NB4 (cell line): Measurements from ENCODE around the gene CDK17.
"Not testable (repeated sequence)": the region's sequence is repeated elsewhere in the genome, so short reads cannot be mapped to it uniquely, and the experiment has no call there.

Experiments
- DNase-seq: peaks from one replicate; pipeline ENCODE4 v3.0.0; 2010; ENCODE audit warnings: low read depth
- H3K4me3 ChIP-seq: one replicate; pipeline ENCODE4 v1.5.1; 2011; ENCODE audit warnings: mild to moderate bottlenecking, low read depth, low read length, moderate library complexity
- MYC ChIP-seq: IDR thresholded peaks from 2 replicates; pipeline ENCODE4 v1.6.1; 2011; ENCODE audit warnings: low read depth, low read length
- POLR2A ChIP-seq: IDR thresholded peaks from 2 replicates; pipeline ENCODE4 v1.6.1; 2011; ENCODE audit warnings: mild to moderate bottlenecking; ENCODE audit not compliant: insufficient read length; ENCODE audit errors: extremely low read depth
- TF ChIP-seq, protein P1 (sequence below): IDR thresholded peaks from one replicate; pipeline ENCODE4 v1.5.1; 2012; ENCODE audit warnings: low read depth, low read length
- TF ChIP-seq, protein P2 (sequence below): IDR thresholded peaks from 2 replicates; pipeline ENCODE4 v1.6.1; 2011; ENCODE audit warnings: low read depth, low read length

CDK17 gene

DNA sequence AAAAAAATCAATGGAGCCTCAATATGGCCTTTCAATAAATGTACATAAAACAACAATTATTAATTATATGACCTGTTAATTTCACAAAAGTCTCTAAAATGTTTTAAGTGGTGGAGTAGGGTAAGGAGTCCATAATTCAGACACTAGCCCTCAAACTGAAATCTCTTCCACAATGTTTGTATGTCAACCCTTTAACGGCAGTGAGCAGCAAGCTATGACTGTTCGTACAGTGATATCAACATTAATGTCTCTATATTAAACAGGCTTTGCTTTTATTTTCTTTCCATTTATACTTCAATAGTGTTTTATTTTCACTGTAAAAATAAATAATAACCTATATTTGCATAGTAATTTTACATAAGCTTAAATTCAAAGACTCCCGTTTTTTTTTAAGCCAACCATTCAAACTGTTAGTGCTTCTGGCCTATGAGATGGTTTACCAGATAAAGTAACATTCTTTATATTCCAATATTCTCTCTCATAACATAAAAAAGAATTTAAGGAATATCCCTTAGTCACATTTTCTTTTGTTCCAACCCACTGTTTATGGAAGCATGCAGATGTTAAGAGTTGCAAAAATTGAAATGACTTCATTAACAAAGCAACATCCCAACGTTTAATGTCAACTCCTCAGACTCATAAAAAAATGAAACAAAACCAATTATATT, 2.3 kb downstream of the CDK17 start:
- no peak for DNase-seq
- TF ChIP-seq MYC (no peak), POLR2A (no peak)
- TF ChIP-seq, protein P1, sequence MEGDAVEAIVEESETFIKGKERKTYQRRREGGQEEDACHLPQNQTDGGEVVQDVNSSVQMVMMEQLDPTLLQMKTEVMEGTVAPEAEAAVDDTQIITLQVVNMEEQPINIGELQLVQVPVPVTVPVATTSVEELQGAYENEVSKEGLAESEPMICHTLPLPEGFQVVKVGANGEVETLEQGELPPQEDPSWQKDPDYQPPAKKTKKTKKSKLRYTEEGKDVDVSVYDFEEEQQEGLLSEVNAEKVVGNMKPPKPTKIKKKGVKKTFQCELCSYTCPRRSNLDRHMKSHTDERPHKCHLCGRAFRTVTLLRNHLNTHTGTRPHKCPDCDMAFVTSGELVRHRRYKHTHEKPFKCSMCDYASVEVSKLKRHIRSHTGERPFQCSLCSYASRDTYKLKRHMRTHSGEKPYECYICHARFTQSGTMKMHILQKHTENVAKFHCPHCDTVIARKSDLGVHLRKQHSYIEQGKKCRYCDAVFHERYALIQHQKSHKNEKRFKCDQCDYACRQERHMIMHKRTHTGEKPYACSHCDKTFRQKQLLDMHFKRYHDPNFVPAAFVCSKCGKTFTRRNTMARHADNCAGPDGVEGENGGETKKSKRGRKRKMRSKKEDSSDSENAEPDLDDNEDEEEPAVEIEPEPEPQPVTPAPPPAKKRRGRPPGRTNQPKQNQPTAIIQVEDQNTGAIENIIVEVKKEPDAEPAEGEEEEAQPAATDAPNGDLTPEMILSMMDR: no peak
- TF ChIP-seq, protein P2, sequence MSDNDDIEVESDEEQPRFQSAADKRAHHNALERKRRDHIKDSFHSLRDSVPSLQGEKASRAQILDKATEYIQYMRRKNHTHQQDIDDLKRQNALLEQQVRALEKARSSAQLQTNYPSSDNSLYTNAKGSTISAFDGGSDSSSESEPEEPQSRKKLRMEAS: no peak
- H3K4me3 ChIP-seq: peak overlapping the region; percentile 97

GRCh38 chr12:96396914-96397313, 3.3 kb downstream of the CDK17 start:
- peak overlapping the region; percentile 97 for H3K4me3 ChIP-seq

DNA sequence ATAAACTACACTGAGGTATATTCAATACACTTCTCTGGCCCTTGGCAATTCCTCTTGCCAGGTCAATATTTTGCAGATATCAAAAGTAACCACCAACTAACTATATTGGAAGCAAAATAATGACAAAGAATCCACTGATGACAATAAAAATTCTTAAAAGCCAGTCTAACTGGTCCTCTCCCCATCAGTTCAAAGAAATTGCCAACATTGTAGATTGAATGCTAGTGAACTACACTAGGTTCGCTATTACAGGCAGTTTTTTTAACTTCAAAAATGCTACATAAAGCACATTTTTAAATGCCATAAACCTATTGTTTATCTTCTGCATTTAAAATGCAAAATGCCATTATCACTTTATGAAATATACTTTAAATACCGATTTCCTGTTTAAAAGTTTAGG, 4.0 kb downstream of the CDK17 start:
- peak overlapping the region; percentile 6 for H3K4me3 ChIP-seq
- DNase-seq: no peak
- TF ChIP-seq MYC (no peak), POLR2A (no peak)
- TF ChIP-seq, protein P2: no peak
- TF ChIP-seq, protein P1: no peak

More at GRCh38 chr12:96396914-96397313, 3.3 kb downstream of the CDK17 start:
- TF ChIP-seq POLR2A: no peak
- TF ChIP-seq, protein P2: no peak
- TF ChIP-seq, protein P1: no peak
- TF ChIP-seq MYC: no peak
- DNase-seq: no peak

DNA sequence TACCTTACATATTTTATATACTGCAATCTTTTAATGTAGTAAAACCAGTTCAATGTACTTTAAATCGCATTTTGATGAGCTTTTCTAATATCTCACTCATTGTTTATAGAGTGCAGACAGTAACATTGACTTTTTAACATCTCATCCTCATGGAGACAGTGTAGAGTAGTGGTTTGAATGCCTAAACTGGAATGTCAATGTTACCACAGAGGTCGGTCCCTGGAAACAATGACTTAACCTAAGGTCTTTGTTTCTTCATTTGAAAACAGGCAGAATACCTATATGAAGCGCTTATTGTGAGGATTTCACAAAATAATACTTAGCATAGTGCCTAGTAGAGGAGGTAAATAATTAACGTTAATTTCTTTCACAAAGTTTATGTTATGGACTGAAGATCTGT, 5.0 kb downstream of the CDK17 start:
- H3K4me3 ChIP-seq: no peak overlapping the region
- no peak for DNase-seq
- TF ChIP-seq, protein P1: no peak
- TF ChIP-seq MYC (no peak), POLR2A (no peak)
- TF ChIP-seq, protein P2: no peak

DNA sequence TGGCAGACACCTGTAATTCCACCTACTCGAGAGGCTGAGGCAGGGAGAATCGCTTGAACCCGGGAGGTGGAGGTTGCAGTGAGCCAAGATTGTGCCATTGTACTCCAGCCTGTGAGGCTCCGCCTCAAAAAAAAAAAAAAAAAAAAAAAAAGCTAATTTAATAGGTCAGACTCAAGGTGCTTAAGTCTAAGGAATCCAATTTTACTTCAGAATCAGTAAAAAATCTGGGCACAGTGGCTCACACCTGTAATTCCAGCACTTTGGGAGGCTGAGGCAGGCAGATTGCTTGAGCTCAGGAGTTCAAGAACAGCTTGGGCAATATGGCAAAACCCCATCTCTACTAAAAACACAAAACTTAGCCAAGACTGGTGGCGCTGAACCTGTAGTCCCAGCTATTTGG, 7.0 kb downstream of the CDK17 start:
- DNase-seq, H3K4me3 ChIP-seq: not testable (repeated sequence)

DNA sequence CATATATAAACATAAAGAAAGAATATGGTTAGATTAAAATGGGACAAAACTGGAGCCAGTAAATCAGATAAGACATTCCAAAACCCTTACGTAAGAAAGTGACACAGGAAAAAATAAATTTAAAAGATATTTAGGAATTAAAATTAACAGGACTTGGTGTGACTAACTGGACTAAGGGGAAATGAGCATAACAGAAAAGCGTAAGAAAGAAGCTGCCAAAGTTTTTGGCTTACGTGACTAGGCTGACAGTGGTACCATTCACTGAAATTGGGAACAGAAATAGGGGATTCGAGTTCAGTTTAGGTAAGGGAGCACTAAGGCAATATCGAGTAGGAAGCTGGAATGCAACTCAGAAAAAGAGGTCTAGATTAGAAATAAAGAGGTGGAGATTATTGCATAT, 7.8 kb downstream of the CDK17 start:
- TF ChIP-seq, protein P2: no peak
- TF ChIP-seq MYC (no peak), POLR2A (no peak)
- TF ChIP-seq, protein P1: no peak
- DNase-seq: no peak
- H3K4me3 ChIP-seq: no peak overlapping the region
